Stimulated activated CD8-positive, alpha-beta memory T cell treated with anti-CD3 and anti-CD28 coated beads, Interleukin-7, amount 100 ng/mL, for 48 hours (primary cell): ENCODE results near the gene ATP2B1.

ENCODE experiments used
- DNase-seq, 2 donors: peaks; one replicate each; pipeline ENCODE4 v3.0.0-alpha.2; 2020; ENCODE audit warnings: low read depth in 1 of 2; ENCODE audit errors: extremely low read depth in 1 of 2

The ATP2B1 gene

DNA sequence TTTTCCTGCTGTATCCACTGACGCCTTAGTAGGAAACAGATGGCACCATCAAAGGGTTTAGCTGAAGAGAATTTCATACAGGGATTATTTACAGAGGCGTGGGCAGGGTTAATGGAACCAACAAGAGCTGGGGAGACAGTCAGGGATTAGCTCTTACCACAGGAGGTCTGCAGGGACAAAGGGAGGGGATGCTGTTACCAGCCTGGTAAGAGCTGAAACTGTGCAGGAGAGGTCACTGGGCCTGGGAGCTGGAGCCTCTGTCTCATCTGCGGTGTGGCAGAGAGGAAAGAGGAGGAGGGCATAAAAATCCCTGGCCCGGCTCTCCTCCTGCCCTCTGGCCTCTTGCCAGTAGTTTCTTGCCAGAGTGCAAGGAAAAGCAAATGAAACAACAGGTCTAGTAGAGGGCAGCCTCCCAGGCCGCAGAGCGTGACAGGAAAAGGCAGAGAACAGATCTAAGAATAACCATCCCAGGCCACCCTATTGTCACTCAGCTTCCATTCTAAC lies 163.9 kb downstream of the ATP2B1 start:
- no peak for DNase-seq

- no peak for DNase-seq
Measured at GRCh38 chr12:89544022-89544421, 164.6 kb downstream of the ATP2B1 start.

DNA sequence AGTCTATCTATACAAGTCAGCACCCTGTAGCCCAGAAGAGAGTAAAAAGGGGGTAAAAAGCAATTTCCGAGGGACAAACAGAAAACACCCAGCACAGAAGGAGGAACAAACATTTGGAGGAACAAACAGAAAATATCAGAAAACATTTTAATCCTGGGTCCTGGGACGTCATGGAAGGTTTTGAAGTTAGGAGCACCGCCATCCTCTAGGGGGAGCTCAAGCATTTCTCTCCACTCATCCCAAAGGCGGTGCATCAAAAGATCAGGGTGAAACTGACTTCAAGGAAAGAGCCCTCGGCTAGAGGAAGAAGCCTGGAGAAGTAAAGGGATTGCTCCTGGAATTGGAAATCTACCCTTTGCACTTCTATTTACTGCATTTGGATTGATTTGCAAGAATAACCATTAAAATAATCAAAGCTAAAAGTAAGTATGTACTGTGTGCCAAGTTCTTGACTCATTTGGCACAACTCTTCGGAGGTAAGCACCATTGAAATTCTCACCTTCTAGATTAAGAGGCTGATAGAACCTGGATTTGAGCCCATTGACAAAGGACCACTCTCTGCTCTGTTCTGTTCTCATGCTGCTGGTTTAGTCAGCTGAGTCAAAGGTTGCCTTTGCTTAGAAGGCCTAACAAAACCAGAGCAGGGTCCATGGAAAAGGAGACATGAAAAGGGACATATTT lies 165.6 kb downstream of the ATP2B1 start:
- DNase-seq: peak in 1 of 2 donors; percentile 31

DNA sequence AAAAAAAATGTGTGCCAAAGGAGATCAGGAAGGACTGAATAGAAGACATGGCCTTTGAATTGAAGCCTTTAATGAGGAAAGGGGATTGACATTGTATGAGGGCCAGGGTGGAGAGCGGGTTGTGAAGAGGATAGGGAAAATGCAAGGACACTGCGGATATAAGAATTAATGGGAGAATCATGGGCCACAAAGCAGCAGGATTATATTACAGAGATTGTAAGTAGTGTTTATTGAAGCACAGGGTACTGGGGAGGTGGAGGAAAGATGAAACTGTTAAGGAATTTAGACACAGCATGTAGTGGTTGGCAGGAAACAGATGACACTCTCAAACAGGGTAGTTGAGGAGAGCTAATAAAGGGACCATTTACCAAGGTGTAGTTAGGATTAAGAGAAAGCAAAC lies 166.4 kb downstream of the ATP2B1 start:
- DNase-seq: no peak

DNA sequence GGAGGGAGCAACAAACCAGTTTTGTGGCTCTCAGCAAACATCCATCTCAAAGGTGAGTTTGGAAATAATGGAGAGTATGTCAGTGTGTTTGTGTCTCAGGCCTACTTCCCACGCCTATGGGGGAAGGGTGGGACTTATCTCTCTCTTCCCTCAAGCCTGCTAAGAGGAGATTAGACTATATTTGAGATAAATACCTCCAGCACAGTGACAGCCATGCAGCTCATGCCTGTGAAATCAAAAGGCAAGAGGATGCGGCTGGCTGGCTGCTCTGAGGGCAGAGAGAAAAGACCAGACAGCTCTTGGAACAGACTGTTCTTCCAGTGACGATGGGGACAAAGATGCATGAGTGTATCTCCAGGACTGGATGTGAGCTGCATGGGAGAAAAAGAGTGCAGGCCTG lies 168.1 kb downstream of the ATP2B1 start:
- DNase-seq: no peak

GRCh38 chr12:89539426-89540223 lies 169.0 kb downstream of the ATP2B1 start:
- DNase-seq: no peak

- no peak for DNase-seq
Measured at GRCh38 chr12:89538897-89539296, 169.7 kb downstream of the ATP2B1 start.
